K562 (cell line): ENCODE results near the gene TEX54. TPM values are rescaled to one million over a fixed set of nuclear protein-coding genes. Genes with fewer than 3 reads are reported as not detected.

ENCODE experiments used
- ELF4 ChIP-seq: fragments of 450-650 bp; formaldehyde crosslinking; IDR thresholded peaks from 2 replicates; pipeline ENCODE4 v1.4.0; 2022; ENCODE audit warnings: missing genetic modification characterization
- ERF ChIP-seq: fragments of 450-650 bp; formaldehyde crosslinking; IDR thresholded peaks from 2 replicates; pipeline ENCODE4 v1.4.0; 2020; ENCODE audit warnings: mild to moderate bottlenecking, mixed read lengths
- GATAD2A ChIP-seq: fragments of 450-650 bp; IDR thresholded peaks from 2 replicates; pipeline ENCODE4 v1.6.1; 2017
- HNRNPL ChIP-seq: fragments of 200-400 bp; formaldehyde crosslinking; IDR thresholded peaks from 2 replicates; pipeline ENCODE4 v1.6.1; 2017; ENCODE audit warnings: low read depth, mild to moderate bottlenecking, low read length
- KLF16 ChIP-seq: IDR thresholded peaks from 2 replicates; pipeline ENCODE4 v1.6.1; 2016; ENCODE audit warnings: antibody characterized with exemption
- MYNN ChIP-seq, 2 experiments: sonication (generic); formaldehyde crosslinking in 1 of 2; IDR thresholded peaks; 2 replicates each; pipeline versions ENCODE4 v1.5.0 to v1.6.1; 2016 to 2020; ENCODE audit warnings: antibody characterized with exemption in 1 of 2, missing genetic modification reagents in 1 of 2
- NR2F6 ChIP-seq: fragments of 450-650 bp; formaldehyde crosslinking; IDR thresholded peaks from 2 replicates; pipeline ENCODE4 v1.4.0; 2020; ENCODE audit warnings: mild to moderate bottlenecking
- RFX5 ChIP-seq: IDR thresholded peaks from 2 replicates; pipeline ENCODE4 v1.6.1; 2011; ENCODE audit warnings: low read depth, mild to moderate bottlenecking, improper control_type of control experiment, low read length
- SIN3B ChIP-seq: fragments of 450-650 bp; IDR thresholded peaks from 2 replicates; pipeline ENCODE4 v1.6.1; 2017; ENCODE audit warnings: low read depth, mild to moderate bottlenecking, moderate library complexity
- SMAD4 ChIP-seq: fragments of 250-450 bp; sonication (Bioruptor Pico); conservative IDR thresholded peaks from 2 replicates; pipeline ENCODE4 v1.8.0; 2021; ENCODE audit warnings: inconsistent platforms, mild to moderate bottlenecking, moderate library complexity
- STAT5A ChIP-seq: IDR thresholded peaks from 2 replicates; pipeline ENCODE4 v1.6.1; 2012; ENCODE audit warnings: low read length, inconsistent platforms, borderline replicate concordance
- TCF7L2 ChIP-seq: fragments of 150-350 bp; IDR thresholded peaks from 2 replicates; pipeline ENCODE4 v1.6.1; 2016; ENCODE audit warnings: low read depth, mild to moderate bottlenecking, low read length, moderate library complexity
- ZBTB34 ChIP-seq: fragments of 250-450 bp; sonication (Bioruptor Pico); IDR thresholded peaks from 2 replicates; pipeline ENCODE4 v1.8.0; 2021; ENCODE audit warnings: mild to moderate bottlenecking, moderate library complexity
- polyA plus RNA-seq, 8 experiments: library from polyadenylated mRNA; depleted of rRNA in 4 of 8; stranded (reverse) in 5 of 8; unstranded in 3 of 8; fragments of >200 nt; fragmentation: Nextera tagmentation in 2 of 8; fragmentation: Illumina TruSeq in 1 of 8; extraction: Ambion mirVana in 2 of 8; extraction: Trizol in 1 of 8; gene quantifications; 2 replicates each; pipeline versions ENCODE4 v1.2.1 to v1.2.3, GENCODE V29; 2011 to 2014; ENCODE audit warnings: inconsistent platforms in 1 of 8, missing spikeins in 1 of 8
- total RNA-seq, 7 experiments: library from RNA; depleted of rRNA in 6 of 7; stranded (reverse); fragments of >200 nt in 6 of 7; fragmentation: Illumina TruSeq in 2 of 7; extraction: Trizol in 2 of 7; gene quantifications; 2 replicates each; pipeline versions ENCODE4 v1.2.1 to v1.2.3, GENCODE V29; 2011 to 2021; ENCODE audit warnings: low replicate concordance in 1 of 7
- TF ChIP-seq, protein P1 (sequence below), 3 experiments: IDR thresholded peaks in 2 of 3; conservative IDR thresholded peaks in 1 of 3; 2 replicates each; pipeline ENCODE4 v1.5.1; 2011 to 2012; ENCODE audit warnings: low read length in 3 of 3, mild to moderate bottlenecking in 3 of 3, control low read depth in 2 of 3, improper control_type of control experiment in 1 of 3, inconsistent platforms in 1 of 3, low read depth in 1 of 3, mixed read lengths in 1 of 3, moderate library complexity in 1 of 3; ENCODE audit not compliant: insufficient read depth in 2 of 3
- TF ChIP-seq, protein P2 (sequence below), 2 experiments: fragments of 200-800 bp in 1 of 2; sonication (Bioruptor generic) in 1 of 2; sonication (generic) in 1 of 2; formaldehyde crosslinking in 1 of 2; IDR thresholded peaks in 1 of 2; conservative IDR thresholded peaks in 1 of 2; 2 replicates each; pipeline versions ENCODE4 v1.5.0 to v1.6.1; 2016 to 2020; ENCODE audit warnings: missing compliant biosample characterization in 1 of 2, missing genetic modification characterization in 1 of 2, missing genetic modification reagents in 1 of 2
- TF ChIP-seq, protein P3 (sequence below): fragments of 250-450 bp; sonication (Bioruptor Pico); IDR thresholded peaks from 2 replicates; pipeline ENCODE4 v1.5.0; 2020; ENCODE audit warnings: mild to moderate bottlenecking
- TF ChIP-seq, protein P4 (sequence below): sonication (generic); IDR thresholded peaks from 2 replicates; pipeline ENCODE4 v1.6.1; 2016
- TF ChIP-seq, protein P5 (sequence below): fragments of 450-650 bp; IDR thresholded peaks from 2 replicates; pipeline ENCODE4 v1.6.1; 2016; ENCODE audit warnings: low read depth, mild to moderate bottlenecking, moderate library complexity
- TF ChIP-seq, protein P6 (sequence below): fragments of 250-450 bp; sonication (Bioruptor Pico); IDR thresholded peaks from 2 replicates; pipeline ENCODE4 v1.6.1; 2021; ENCODE audit warnings: mild to moderate bottlenecking

TEX54 gene
- total and polyA plus RNA-seq, 9 of the 15 experiments (the other 6 are each of a cell fraction or from before 2014, with no cell fraction given), result not detected

- TF ChIP-seq, protein P1, sequence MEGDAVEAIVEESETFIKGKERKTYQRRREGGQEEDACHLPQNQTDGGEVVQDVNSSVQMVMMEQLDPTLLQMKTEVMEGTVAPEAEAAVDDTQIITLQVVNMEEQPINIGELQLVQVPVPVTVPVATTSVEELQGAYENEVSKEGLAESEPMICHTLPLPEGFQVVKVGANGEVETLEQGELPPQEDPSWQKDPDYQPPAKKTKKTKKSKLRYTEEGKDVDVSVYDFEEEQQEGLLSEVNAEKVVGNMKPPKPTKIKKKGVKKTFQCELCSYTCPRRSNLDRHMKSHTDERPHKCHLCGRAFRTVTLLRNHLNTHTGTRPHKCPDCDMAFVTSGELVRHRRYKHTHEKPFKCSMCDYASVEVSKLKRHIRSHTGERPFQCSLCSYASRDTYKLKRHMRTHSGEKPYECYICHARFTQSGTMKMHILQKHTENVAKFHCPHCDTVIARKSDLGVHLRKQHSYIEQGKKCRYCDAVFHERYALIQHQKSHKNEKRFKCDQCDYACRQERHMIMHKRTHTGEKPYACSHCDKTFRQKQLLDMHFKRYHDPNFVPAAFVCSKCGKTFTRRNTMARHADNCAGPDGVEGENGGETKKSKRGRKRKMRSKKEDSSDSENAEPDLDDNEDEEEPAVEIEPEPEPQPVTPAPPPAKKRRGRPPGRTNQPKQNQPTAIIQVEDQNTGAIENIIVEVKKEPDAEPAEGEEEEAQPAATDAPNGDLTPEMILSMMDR (IDR thresholded peaks at IDR 0.05 in 2 of 3, conservative IDR thresholded peaks at IDR 0.05 in 1 of 3; ENCODE audit: insufficient read depth in 2 of 3, low read depth in 1 of 3, low read length in 3 of 3), result no peak
- TF ChIP-seq, protein P2, sequence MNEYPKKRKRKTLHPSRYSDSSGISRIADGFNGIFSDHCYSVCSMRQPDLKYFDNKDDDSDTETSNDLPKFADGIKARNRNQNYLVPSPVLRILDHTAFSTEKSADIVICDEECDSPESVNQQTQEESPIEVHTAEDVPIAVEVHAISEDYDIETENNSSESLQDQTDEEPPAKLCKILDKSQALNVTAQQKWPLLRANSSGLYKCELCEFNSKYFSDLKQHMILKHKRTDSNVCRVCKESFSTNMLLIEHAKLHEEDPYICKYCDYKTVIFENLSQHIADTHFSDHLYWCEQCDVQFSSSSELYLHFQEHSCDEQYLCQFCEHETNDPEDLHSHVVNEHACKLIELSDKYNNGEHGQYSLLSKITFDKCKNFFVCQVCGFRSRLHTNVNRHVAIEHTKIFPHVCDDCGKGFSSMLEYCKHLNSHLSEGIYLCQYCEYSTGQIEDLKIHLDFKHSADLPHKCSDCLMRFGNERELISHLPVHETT (CRISPR knock-in tag; conservative IDR thresholded peaks at IDR 0.05 in 1 of 2, IDR thresholded peaks at IDR 0.05 in 1 of 2), result no peak; a peak in 2 of 4 replicates
- TF ChIP-seq ELF4 (no peak), SIN3B (no peak), ZBTB34 (no peak), KLF16 (peak; percentile 96), GATAD2A (no peak), HNRNPL (no peak), STAT5A (peak; percentile 33; the same call in 1 of the 2 replicates), TCF7L2 (peak; percentile 62; the same call in 1 of the 2 replicates), MYNN (IDR thresholded peaks at IDR 0.05) (no peak), MYNN (CRISPR knock-in tag; IDR thresholded peaks at IDR 0.05) (no peak), RFX5 (no peak), SMAD4 (CRISPR knock-in tag) (no peak), ERF (CRISPR knock-in tag) (no peak), NR2F6 (CRISPR knock-in tag) (no peak)
- TF ChIP-seq, protein P3, sequence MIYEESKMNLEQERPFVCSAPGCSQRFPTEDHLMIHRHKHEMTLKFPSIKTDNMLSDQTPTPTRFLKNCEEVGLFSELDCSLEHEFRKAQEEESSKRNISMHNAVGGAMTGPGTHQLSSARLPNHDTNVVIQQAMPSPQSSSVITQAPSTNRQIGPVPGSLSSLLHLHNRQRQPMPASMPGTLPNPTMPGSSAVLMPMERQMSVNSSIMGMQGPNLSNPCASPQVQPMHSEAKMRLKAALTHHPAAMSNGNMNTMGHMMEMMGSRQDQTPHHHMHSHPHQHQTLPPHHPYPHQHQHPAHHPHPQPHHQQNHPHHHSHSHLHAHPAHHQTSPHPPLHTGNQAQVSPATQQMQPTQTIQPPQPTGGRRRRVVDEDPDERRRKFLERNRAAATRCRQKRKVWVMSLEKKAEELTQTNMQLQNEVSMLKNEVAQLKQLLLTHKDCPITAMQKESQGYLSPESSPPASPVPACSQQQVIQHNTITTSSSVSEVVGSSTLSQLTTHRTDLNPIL (CRISPR knock-in tag), result no peak
- TF ChIP-seq, protein P4, sequence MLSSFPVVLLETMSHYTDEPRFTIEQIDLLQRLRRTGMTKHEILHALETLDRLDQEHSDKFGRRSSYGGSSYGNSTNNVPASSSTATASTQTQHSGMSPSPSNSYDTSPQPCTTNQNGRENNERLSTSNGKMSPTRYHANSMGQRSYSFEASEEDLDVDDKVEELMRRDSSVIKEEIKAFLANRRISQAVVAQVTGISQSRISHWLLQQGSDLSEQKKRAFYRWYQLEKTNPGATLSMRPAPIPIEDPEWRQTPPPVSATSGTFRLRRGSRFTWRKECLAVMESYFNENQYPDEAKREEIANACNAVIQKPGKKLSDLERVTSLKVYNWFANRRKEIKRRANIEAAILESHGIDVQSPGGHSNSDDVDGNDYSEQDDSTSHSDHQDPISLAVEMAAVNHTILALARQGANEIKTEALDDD, result no peak
- TF ChIP-seq, protein P5, sequence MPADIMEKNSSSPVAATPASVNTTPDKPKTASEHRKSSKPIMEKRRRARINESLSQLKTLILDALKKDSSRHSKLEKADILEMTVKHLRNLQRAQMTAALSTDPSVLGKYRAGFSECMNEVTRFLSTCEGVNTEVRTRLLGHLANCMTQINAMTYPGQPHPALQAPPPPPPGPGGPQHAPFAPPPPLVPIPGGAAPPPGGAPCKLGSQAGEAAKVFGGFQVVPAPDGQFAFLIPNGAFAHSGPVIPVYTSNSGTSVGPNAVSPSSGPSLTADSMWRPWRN, result no peak
- TF ChIP-seq, protein P6, sequence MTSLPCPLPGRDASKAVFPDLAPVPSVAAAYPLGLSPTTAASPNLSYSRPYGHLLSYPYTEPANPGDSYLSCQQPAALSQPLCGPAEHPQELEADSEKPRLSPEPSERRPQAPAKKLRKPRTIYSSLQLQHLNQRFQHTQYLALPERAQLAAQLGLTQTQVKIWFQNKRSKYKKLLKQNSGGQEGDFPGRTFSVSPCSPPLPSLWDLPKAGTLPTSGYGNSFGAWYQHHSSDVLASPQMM (CRISPR knock-in tag), result no peak
Measured at GRCh38 chr11:62881579-62882430, 49.2 kb upstream of the TEX54 start (continued).
